Liver (tissue), 9 donors: ENCODE data around the gene FIGLA. TPM values are rescaled to one million over a fixed set of nuclear protein-coding genes. Genes with fewer than 3 reads are reported as not detected.

Source experiments
- DNase-seq: peaks from one replicate; pipeline ENCODE4 v3.0.0-alpha.2; 2017; ENCODE audit warnings: low spot score
- H3K27ac ChIP-seq, 2 donors: one replicate each; pipeline ENCODE4 v1.7.0; 2013; ENCODE audit warnings: inconsistent platforms in 2 of 2, low read length in 2 of 2, control low read depth in 1 of 2, low read depth in 1 of 2, mild to moderate bottlenecking in 1 of 2
- H3K27me3 ChIP-seq, 4 donors: one replicate each; pipeline versions ENCODE4 v1.6.1 to v1.7.0; 2013; ENCODE audit warnings: low read length in 3 of 4, inconsistent platforms in 1 of 4, mild to moderate bottlenecking in 1 of 4, moderate library complexity in 1 of 4; ENCODE audit not compliant: control insufficient read depth in 4 of 4, insufficient read depth in 4 of 4
- H3K36me3 ChIP-seq, 4 donors: one replicate each; pipeline versions ENCODE4 v1.6.1 to v1.7.0; 2013; ENCODE audit warnings: low read length in 3 of 4, mild to moderate bottlenecking in 3 of 4, low read depth in 1 of 4, moderate library complexity in 1 of 4; ENCODE audit not compliant: control insufficient read depth in 4 of 4, insufficient read depth in 3 of 4
- H3K4me1 ChIP-seq, 4 donors: one replicate each; pipeline versions ENCODE4 v1.6.1 to v1.7.0; 2013; ENCODE audit warnings: low read length in 3 of 4, mild to moderate bottlenecking in 3 of 4, moderate library complexity in 1 of 4; ENCODE audit not compliant: control insufficient read depth in 4 of 4, insufficient read depth in 4 of 4
- H3K4me3 ChIP-seq, 3 donors: one replicate each; pipeline versions ENCODE4 v1.6.1 to v1.7.0; 2013; ENCODE audit warnings: low read length in 3 of 3, control low read depth in 1 of 3, low read depth in 1 of 3, mild to moderate bottlenecking in 1 of 3
- H3K9ac ChIP-seq, 2 donors: one replicate each; pipeline ENCODE4 v1.7.0; 2013; ENCODE audit warnings: low read length in 2 of 2, mild to moderate bottlenecking in 2 of 2, moderate library complexity in 2 of 2, control low read depth in 1 of 2, low read depth in 1 of 2
- H3K9me3 ChIP-seq, 4 donors: one replicate each; pipeline versions ENCODE4 v1.6.1 to v1.7.0; 2013; ENCODE audit warnings: low read length in 3 of 4; ENCODE audit not compliant: control insufficient read depth in 4 of 4
- ATF3 ChIP-seq: IDR thresholded peaks from 2 replicates; pipeline ENCODE4 v1.6.1; 2016; ENCODE audit warnings: antibody characterized with exemption
- CTCF ChIP-seq: fragments of 150-350 bp; IDR thresholded peaks from 2 replicates; pipeline ENCODE4 v1.5.1; 2017; ENCODE audit warnings: improper control_type of control experiment, low read depth, low read length; ENCODE audit not compliant: missing input control
- EGR1 ChIP-seq, 2 donors: IDR thresholded peaks; 2 replicates each; pipeline ENCODE4 v1.6.1; 2016 to 2018; ENCODE audit warnings: antibody characterized with exemption in 2 of 2, low read depth in 2 of 2
- FOXA1 ChIP-seq: IDR thresholded peaks from 2 replicates; pipeline ENCODE4 v1.6.1; 2016; ENCODE audit warnings: antibody characterized with exemption
- FOXA2 ChIP-seq: IDR thresholded peaks from 2 replicates; pipeline ENCODE4 v1.6.1; 2016; ENCODE audit warnings: antibody characterized with exemption
- GABPA ChIP-seq, 2 donors: IDR thresholded peaks in 1 of 2; conservative IDR thresholded peaks in 1 of 2; 2 replicates each; pipeline ENCODE4 v1.6.1; 2016; ENCODE audit warnings: antibody characterized with exemption in 2 of 2, mild to moderate bottlenecking in 1 of 2, moderate library complexity in 1 of 2
- HNF4A ChIP-seq, 2 donors: conservative IDR thresholded peaks; 2 replicates each; pipeline ENCODE4 v1.6.1; 2016; ENCODE audit warnings: antibody characterized with exemption in 2 of 2, mild to moderate bottlenecking in 2 of 2
- HNF4G ChIP-seq: IDR thresholded peaks from 2 replicates; pipeline ENCODE4 v1.6.1; 2016; ENCODE audit warnings: antibody characterized with exemption
- JUND ChIP-seq, 2 donors: IDR thresholded peaks; 2 replicates each; pipeline ENCODE4 v1.6.1; 2016; ENCODE audit warnings: antibody characterized with exemption in 2 of 2
- MAX ChIP-seq: IDR thresholded peaks from 2 replicates; pipeline ENCODE4 v1.6.1; 2016; ENCODE audit warnings: antibody characterized with exemption
- NR2F2 ChIP-seq: IDR thresholded peaks from 2 replicates; pipeline ENCODE4 v1.6.1; 2016; ENCODE audit warnings: antibody characterized with exemption
- RAD21 ChIP-seq, 2 donors: IDR thresholded peaks; 2 replicates each; pipeline ENCODE4 v1.6.1; 2016; ENCODE audit warnings: antibody characterized with exemption in 2 of 2, mild to moderate bottlenecking in 2 of 2
- REST ChIP-seq: IDR thresholded peaks from 2 replicates; pipeline ENCODE4 v1.6.1; 2016; ENCODE audit warnings: antibody characterized with exemption, mild to moderate bottlenecking
- RXRA ChIP-seq, 2 donors: IDR thresholded peaks; 2 replicates each; pipeline ENCODE4 v1.6.1; 2017 to 2018; ENCODE audit warnings: antibody characterized with exemption in 2 of 2, mild to moderate bottlenecking in 1 of 2
- SP1 ChIP-seq: IDR thresholded peaks from 2 replicates; pipeline ENCODE4 v1.6.1; 2018; ENCODE audit warnings: antibody characterized with exemption, mild to moderate bottlenecking
- TAF1 ChIP-seq: conservative IDR thresholded peaks from 2 replicates; pipeline ENCODE4 v1.6.1; 2016; ENCODE audit warnings: antibody characterized with exemption, mild to moderate bottlenecking
- YY1 ChIP-seq: IDR thresholded peaks from 2 replicates; pipeline ENCODE4 v1.6.1; 2016; ENCODE audit warnings: antibody characterized with exemption, mild to moderate bottlenecking
- ZBTB33 ChIP-seq: IDR thresholded peaks from 2 replicates; pipeline ENCODE4 v1.6.1; 2016; ENCODE audit warnings: antibody characterized with exemption
- WGBS: extraction: QIAGEN DNeasy Blood & Tissue Kit; methylation state at CpG from one replicate; pipeline ENCODE4 v1.1.7; 2013; 5-methylcytosine and 5-hydroxymethylcytosine counted together
- polyA plus RNA-seq, 2 donors: library from polyadenylated mRNA; stranded (reverse) in 1 of 2; unstranded in 1 of 2; fragments of 200-250 nt in 1 of 2; fragments of >200 nt in 1 of 2; fragmentation: Nextera tagmentation in 1 of 2; extraction: Ambion mirVana in 1 of 2; gene quantifications; one replicate each; pipeline versions ENCODE4 v1.2.1 to v1.2.3, GENCODE V29; 2013 to 2015
- total RNA-seq, 2 donors: library from RNA; depleted of rRNA; stranded (reverse); fragments of >200 nt; gene quantifications; one replicate each; pipeline ENCODE4 v1.2.3, GENCODE V29; 2014
- donor health status: healthy.
- donor health status: healthy.
- donor health status: healthy.
- donor health status: healthy.
- donor health status: healthy.

The FIGLA gene
- total and polyA plus RNA-seq, 4 donors, result not detected

- Histone ChIP-seq H3K4me3 (no peak overlapping the region), H3K27ac (no peak overlapping the region), H3K9ac (no peak overlapping the region), H3K36me3 (no peaks in the 10 kb centered on the region), H3K4me1 (no peaks in the 10 kb centered on the region), H3K9me3 (no peaks in the 10 kb centered on the region), H3K27me3 (peaks cover 0 to 13% (median 0%) of the 10 kb centered on the region in 4 donors)
- no peak for DNase-seq
- TF ChIP-seq YY1 (no peak), SP1 (no peak), FOXA2 (no peak), NR2F2 (no peak), ZBTB33 (no peak), HNF4G (no peak), ATF3 (no peak), REST (no peak), JUND (IDR thresholded peaks at IDR 0.05) (no peak), RXRA (IDR thresholded peaks at IDR 0.05) (no peak), MAX (no peak), GABPA (IDR thresholded peaks at IDR 0.05 in 1 of 2, conservative IDR thresholded peaks at IDR 0.05 in 1 of 2) (no peak), EGR1 (IDR thresholded peaks at IDR 0.05; ENCODE audit: low read depth in 2 of 2) (no peak), CTCF (no peak), TAF1 (no peak), FOXA1 (no peak)
- WGBS, result 49% methylated on average over 2 of the region's 2 CpGs
These were observed 7.1 kb upstream of the FIGLA start for GRCh38 chr2:70797506-70797905.

GRCh38 chr2:70796262-70796661 is 5.8 kb upstream of the FIGLA start:
- Histone ChIP-seq H3K9ac (no peak overlapping the region), H3K27me3 (peaks cover 0 to 10% (median under 1%) of the 10 kb centered on the region in 4 donors), H3K27ac (no peak overlapping the region), H3K9me3 (no peaks in the 10 kb centered on the region), H3K4me1 (no peaks in the 10 kb centered on the region), H3K36me3 (no peaks in the 10 kb centered on the region), H3K4me3 (no peak overlapping the region)
- DNase-seq, result no peak
- 84% methylated on average over 1 of the region's 1 CpG for WGBS
- no peak for TF ChIP-seq GABPA (IDR thresholded peaks at IDR 0.05 in 1 of 2, conservative IDR thresholded peaks at IDR 0.05 in 1 of 2)
- TF ChIP-seq CTCF, result no peak
- no peak for TF ChIP-seq RAD21 (IDR thresholded peaks at IDR 0.05)
- no peak for TF ChIP-seq FOXA1
- TF ChIP-seq JUND (IDR thresholded peaks at IDR 0.05), result no peak
- no peak for TF ChIP-seq SP1
- TF ChIP-seq TAF1, result no peak
- TF ChIP-seq MAX, result no peak
- TF ChIP-seq YY1, result no peak
- TF ChIP-seq NR2F2, result no peak
- TF ChIP-seq ATF3, result no peak
- TF ChIP-seq EGR1 (IDR thresholded peaks at IDR 0.05; ENCODE audit: low read depth in 2 of 2), result no peak
- no peak for TF ChIP-seq HNF4A (conservative IDR thresholded peaks at IDR 0.05)
